GM18519 (cell line): ENCODE measurements around the gene IFT122.
"Not testable (repeated sequence)": the region's sequence is repeated elsewhere in the genome, so short reads cannot be mapped to it uniquely, and the experiment has no call there.

Source experiments
- ATAC-seq: cut with Tn5 transposase; IDR thresholded peaks from one replicate; pipeline ENCODE4 v1.9.1; 2021; ENCODE audit warnings: mild to moderate bottlenecking, moderate library complexity; ENCODE audit not compliant: unreplicated experiment, low FRiP score

IFT122 gene

DNA sequence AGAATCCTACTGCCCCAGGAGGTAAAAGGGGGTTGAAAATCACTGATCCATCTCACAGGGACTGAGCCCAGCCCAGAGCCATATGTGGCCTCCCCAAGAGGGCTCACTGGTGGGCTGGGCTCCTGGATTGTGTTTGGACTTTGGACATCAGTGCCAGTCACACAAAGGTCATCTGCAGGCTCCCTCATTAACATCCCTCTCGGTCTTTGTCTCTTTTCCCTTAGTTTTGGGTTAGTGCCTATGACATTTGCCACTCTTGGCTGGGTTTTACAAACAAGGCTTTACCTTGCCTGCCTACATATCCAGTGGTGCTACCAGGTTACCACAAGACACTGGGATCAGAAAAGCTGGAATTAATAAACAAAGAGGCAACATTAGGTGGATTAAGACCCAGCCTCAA, 27.9 kb downstream of the IFT122 start:
- no peak for ATAC-seq

GRCh38 chr3:129469026-129469425, 29.0 kb downstream of the IFT122 start:
- no peak for ATAC-seq

- no peak for ATAC-seq
These were observed 30.8 kb downstream of the IFT122 start for GRCh38 chr3:129470861-129471260.

DNA sequence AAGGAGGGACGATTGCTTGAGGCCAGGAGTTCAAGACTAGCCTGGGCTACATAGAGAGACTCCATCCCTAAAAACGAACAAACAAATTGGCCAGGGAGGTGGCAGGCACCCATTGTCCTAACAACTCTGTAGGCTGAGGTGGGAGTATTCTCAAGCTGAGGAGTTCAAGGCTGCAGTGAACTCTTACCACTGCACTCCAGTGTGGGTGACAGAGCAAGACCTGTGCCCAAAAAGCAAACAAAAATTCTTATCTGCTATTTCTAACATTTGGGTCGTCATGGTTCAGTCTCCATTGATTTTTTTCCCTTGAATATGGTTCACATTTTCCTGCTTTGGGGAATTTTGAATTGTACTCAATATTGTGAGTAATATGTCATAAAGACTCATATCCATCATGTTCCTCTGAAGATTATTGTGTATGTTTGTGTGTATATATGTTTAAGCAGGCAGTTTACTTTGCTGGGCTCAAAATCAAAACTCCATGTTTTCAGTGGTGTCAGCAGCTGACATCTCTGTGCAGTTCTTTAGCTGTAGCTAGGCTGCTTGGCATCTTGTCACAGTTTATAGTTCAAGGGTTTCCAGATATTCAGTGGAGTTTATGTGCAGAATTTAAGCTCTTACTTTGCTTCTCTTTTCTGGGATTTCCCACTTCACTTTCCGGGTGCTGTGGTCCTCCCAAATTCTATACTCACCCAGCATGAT, 33.2 kb downstream of the IFT122 start:
- no peak for ATAC-seq

DNA sequence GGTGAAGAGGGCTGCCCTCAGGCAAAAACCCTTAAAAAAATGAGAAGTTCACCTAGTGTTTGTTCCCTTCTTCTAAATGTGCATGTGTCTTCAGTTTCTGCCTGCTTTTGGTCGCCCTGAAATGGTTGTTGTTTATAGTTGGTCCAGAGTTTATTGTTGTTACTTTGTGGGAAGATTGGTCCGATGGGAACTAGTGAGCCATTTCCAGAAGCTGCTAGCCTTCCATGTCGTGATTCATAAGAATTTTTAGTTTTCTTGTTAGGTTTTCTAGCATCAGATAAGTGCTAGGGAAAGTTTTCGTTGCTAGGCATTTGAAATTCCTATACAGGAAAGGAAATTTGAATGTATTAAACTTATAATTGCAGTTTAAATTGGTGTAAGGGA, 33.7 kb downstream of the IFT122 start:
- no peak for ATAC-seq

- no peak for ATAC-seq
These were observed 35.2 kb downstream of the IFT122 start for GRCh38 chr3:129474984-129475804.

DNA sequence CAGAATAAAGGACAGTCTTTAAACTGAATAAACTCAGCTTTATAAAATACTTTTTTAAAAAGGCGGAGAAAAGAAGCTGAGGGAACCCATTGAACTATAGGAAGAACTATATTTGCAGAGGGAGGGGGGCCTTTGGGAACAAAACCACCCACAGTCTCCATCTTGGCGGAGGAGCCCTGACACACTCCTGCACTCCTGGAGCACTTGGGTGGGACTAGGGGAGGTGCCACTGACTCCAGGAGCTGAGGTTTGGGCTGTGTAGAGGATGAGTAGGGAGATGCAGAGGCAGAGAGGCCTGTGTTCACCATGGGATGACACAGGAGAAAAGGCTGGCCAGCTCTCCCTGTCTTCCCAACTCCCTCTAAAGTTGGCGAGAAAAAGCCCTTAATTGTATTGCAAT, 35.8 kb downstream of the IFT122 start:
- ATAC-seq, result no peak

DNA sequence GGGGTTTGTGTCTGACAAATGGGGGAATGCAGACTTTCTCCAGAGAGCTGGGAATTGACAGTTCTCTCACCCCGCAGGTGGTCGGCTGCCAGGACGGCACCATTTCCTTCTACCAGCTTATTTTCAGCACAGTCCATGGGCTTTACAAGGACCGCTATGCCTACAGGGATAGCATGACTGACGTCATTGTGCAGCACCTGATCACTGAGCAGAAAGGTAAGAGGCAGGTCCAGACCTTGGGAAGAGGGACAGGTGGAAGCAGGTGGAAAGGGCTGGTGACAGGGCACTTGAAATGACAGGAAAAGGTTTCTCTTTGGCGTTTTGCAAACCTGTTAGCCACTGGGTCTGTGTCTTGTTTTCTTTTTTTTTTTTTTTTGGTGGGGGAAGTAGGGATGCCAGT, 36.6 kb downstream of the IFT122 start:
- no peak for ATAC-seq

DNA sequence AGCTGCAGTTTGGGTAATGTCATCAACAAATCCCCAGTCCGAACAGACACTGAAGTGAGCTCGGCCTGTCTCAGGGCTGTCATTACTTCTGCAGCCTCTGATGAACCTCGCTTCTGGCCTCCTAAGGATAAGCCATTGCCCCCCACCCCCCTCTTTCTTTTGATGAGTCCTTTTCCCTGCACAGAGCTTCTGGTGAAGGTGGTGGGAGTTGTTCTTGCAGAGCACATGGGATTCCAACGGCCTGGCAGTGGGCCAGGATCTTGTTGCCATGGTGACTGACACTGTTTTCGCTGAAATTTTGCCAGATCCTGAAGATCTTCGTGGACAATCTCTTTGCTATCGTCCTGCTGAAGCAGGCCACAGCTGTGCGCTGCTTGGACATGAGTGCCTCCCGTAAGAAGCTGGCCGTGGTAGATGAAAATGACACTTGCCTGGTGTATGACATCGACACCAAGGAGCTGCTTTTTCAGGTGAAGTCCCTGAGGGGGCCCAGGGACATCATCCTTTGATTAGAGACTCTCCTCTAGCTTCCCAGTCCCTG, 41.3 kb downstream of the IFT122 start:
- not testable (repeated sequence) for ATAC-seq

DNA sequence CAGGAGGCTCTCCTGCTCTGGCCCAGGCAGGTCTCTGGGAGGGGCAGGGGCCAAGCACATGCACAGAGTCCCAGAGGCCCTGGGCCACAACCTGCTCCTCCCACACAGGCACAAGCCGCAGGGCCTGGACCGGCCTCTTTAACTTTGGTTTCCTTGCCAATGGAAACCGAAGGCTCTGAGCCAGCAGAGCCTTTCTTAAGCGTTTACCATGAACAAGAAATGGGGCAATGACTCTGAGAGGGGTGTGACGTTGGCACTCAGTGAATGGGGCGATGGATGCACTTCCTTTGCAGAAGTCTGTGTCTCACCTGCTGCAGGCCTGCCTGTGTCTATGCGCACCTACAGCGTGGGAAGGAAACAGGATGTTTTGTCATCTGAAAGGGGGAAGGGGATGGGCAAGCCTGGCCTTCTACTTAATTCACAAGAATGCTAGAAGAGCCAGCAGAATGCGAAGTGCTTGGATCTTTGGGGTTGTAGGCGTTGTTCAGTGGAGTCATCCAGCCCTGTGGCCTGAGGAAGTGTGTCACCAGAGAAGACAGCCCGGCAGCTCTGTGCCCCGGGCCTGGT, 41.8 kb downstream of the IFT122 start:
- no peak for ATAC-seq

- no peak for ATAC-seq
These were observed 42.7 kb downstream of the IFT122 start for GRCh38 chr3:129482721-129483120.

GRCh38 chr3:129483870-129484269, 43.8 kb downstream of the IFT122 start:
- ATAC-seq, result no peak

DNA sequence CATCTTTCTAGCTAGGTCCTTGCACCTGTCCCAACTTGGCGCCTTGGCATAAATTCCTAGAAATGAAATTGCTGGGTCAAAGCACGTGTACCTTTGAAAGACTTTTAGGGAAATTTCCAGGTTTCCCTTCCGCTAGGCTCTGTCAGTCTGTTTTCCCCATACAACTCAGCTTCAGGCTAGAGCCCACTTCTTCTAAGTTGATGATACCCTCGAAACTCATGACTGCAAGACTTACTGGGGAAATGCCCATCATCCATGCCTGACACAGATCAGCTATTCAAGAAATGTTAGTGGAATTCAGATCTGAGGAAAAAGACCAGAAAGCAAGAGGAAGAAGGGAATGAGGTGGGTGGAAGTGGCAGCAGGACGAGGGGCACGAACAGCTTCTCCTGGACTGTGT, 45.1 kb downstream of the IFT122 start:
- not testable (repeated sequence) for ATAC-seq

DNA sequence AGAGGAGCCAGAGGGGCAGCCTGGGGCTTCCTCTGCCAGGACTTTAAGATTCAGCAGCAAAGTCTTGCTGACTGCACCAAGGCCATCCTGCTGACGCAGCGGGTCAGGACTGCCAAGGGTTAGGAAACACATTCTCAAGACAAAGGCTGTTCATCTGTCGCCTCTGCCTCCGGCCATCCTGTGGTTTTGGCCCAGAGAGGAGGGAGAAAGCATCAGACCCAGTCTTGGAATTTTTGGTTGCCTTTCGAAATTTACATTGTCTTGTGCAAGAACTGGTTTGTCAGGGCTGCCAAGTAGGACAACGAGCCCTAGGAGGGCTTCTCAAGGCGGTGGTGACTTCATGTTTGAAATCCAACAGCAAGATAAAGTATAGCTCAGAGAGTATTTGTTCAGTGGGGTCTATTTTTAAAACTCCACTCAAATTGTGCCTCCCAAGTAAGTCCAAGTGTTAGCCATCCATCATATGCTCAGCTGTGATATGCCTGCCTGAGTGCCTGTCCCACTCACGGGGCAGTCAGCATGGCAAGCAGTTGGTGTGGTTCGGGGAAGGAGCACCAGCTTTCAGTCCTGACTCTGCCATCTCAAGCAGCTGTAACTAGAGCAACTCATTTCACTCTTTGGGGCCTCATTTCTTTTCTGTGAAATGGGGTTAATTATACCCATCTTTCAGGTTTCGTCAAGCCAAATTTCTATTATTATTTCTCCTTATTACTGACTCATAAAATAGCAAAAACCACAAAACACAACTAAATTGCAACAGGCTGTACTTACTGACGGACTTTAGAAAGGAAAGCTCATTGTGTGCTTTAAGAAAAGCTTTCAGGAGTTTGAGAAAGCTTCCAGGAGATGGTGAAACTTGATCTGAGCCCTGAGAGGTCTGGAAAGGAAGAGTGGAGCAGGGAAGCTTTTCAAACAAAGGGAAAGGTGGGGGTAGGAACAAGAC, 46.0 kb downstream of the IFT122 start:
- no peak for ATAC-seq

- ATAC-seq, result no peak
These were observed 46.6 kb downstream of the IFT122 start for GRCh38 chr3:129486664-129487035.

DNA sequence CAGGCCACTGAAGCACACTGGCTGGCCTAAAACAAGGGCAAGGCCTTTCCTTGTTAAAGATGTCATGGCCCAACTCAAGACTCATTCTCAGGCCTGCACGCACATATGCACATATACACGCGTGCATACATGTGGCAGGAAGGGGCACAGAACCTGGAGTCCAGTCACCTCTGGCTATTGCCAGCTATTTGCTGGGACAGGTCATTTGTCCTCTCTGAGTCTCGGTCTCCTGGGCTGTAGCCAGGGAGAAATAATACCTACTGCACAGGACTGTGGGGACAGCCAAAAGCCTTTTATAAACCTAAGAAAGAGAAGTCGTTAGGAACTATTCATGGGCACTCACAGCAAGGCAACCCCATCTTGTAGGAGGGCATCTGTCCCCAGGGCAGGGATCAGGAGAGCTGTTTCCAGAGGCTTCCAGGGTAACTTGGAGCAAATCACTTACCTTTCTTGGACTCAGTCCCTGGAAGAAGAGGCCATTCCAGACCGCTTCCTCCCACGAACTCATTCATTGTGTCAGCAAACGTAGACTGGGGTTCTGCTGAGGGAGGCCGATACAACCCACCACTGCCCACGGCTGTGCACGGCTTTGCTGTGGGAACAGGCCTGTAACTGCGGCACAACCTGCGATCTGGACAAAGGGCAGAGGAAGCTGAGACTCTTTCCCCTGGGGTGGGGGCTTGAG, 47.3 kb downstream of the IFT122 start:
- no peak for ATAC-seq

GRCh38 chr3:129487868-129488335, 47.9 kb downstream of the IFT122 start:
- ATAC-seq, result not testable (repeated sequence)

- not testable (repeated sequence) for ATAC-seq
These were observed 49.2 kb downstream of the IFT122 start for GRCh38 chr3:129489258-129489657.

DNA sequence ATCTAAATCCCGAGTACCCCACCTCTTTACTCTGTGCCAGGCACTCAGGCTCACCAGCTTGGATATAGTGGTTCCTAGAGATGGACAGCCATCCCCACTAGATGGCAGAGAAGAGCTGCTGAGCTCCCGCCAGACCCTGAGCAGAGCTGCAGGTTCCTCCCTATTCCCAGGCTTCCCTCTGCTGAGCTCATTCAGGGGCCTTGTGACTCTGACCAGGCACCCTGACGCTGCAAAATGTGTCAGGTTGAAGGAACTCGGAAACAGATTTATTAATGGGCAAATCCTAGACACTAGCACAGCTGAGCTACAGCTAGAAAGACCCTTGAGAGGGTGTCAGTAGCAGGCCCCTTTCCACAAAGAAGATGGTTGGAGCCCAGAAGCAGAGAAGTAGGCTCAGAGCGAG, 50.2 kb downstream of the IFT122 start:
- peak; percentile 61 for ATAC-seq

DNA sequence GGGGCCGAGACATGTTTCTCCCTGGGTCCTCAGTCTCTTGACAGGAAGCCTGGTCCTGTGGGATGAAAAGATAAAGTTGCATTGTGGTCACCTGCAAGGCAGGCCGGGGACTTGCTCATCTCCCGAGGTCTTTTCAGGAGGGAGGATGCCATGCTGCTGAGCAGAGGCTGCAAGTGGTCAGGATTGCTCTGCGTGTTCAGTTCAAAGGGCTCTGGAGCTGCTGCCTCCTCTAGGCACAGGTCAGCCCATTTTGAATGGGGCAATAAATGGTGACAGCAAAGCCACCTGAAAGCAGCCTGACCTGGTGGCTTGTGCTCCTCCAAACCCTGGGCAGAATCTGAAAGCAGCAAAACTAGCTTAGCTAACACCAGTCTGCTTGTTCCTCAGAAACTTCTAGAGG, 51.1 kb downstream of the IFT122 start:
- not testable (repeated sequence) for ATAC-seq
